ENCODE measurements around the gene KIF21B.

KIF21B gene

GRCh38 chr1:200980873-200981272, 42.6 kb downstream of the KIF21B start:
- no peak for TF ChIP-seq RAD21 (IDR thresholded peaks at IDR 0.05; ENCODE audit: low read depth)
- no peak for TF ChIP-seq USF1 (IDR thresholded peaks at IDR 0.05)
- no peak for TF ChIP-seq NFIC (IDR thresholded peaks at IDR 0.05)
- TF ChIP-seq FOXM1 (IDR thresholded peaks at IDR 0.05; ENCODE audit: borderline replicate concordance, low read depth) = no peak
- TF ChIP-seq TEAD4 (IDR thresholded peaks at IDR 0.05) = no peak
- no peak for TF ChIP-seq MAX (IDR thresholded peaks at IDR 0.05)
- no peak for TF ChIP-seq REST (IDR thresholded peaks at IDR 0.05; ENCODE audit: low read depth)
- TF ChIP-seq CEBPB (IDR thresholded peaks at IDR 0.05) = no peak

GRCh38 chr1:200980452-200980772, 43.1 kb downstream of the KIF21B start:
- TF ChIP-seq CREB1 (IDR thresholded peaks at IDR 0.05; ENCODE audit: low read depth) (no peak), MAX (IDR thresholded peaks at IDR 0.05) (no peak)

GRCh38 chr1:200979574-200980451, 43.7 kb downstream of the KIF21B start:
- TF ChIP-seq USF1 (IDR thresholded peaks at IDR 0.05) = 0 out of 2 replicates have a peak, but pooled peaks have one; percentile 1
- no peak for TF ChIP-seq TEAD4 (IDR thresholded peaks at IDR 0.05)
- no peak for TF ChIP-seq TAF1 (IDR thresholded peaks at IDR 0.05; ENCODE audit: low read depth)
- TF ChIP-seq RAD21 (IDR thresholded peaks at IDR 0.05; ENCODE audit: low read depth) = peak; percentile 87
- TF ChIP-seq FOXM1 (IDR thresholded peaks at IDR 0.05; ENCODE audit: borderline replicate concordance, low read depth) = no peak
- TF ChIP-seq ZBTB7A (IDR thresholded peaks at IDR 0.05; ENCODE audit: low read depth) = no peak
- TF ChIP-seq CREB1 (IDR thresholded peaks at IDR 0.05; ENCODE audit: low read depth) = no peak
- no peak for TF ChIP-seq REST (IDR thresholded peaks at IDR 0.05; ENCODE audit: low read depth)
- no peak for TF ChIP-seq EP300 (IDR thresholded peaks at IDR 0.05; ENCODE audit: borderline replicate concordance)
- no peak for TF ChIP-seq NFIC (IDR thresholded peaks at IDR 0.05)

GRCh38 chr1:200977071-200977754, 46.3 kb downstream of the KIF21B start:
- TF ChIP-seq MAX (IDR thresholded peaks at IDR 0.05) = no peak
- no peak for TF ChIP-seq ZBTB7A (IDR thresholded peaks at IDR 0.05; ENCODE audit: low read depth)

GRCh38 chr1:200976634-200977033, 46.9 kb downstream of the KIF21B start:
- no peak for TF ChIP-seq RAD21 (IDR thresholded peaks at IDR 0.05; ENCODE audit: low read depth)
- no peak for TF ChIP-seq USF1 (IDR thresholded peaks at IDR 0.05)
- no peak for TF ChIP-seq YY1 (IDR thresholded peaks at IDR 0.05; ENCODE audit: low read depth)
- TF ChIP-seq MAX (IDR thresholded peaks at IDR 0.05) = no peak
- TF ChIP-seq TAF1 (IDR thresholded peaks at IDR 0.05; ENCODE audit: low read depth) = no peak
- TF ChIP-seq CREB1 (IDR thresholded peaks at IDR 0.05; ENCODE audit: low read depth) = no peak
- TF ChIP-seq EP300 (IDR thresholded peaks at IDR 0.05; ENCODE audit: borderline replicate concordance) = no peak
- no peak for TF ChIP-seq EGR1 (IDR thresholded peaks at IDR 0.05)

GRCh38 chr1:200975458-200975857, 48.1 kb downstream of the KIF21B start:
- TF ChIP-seq USF1 (IDR thresholded peaks at IDR 0.05) (no peak), CREB1 (IDR thresholded peaks at IDR 0.05; ENCODE audit: low read depth) (no peak), REST (IDR thresholded peaks at IDR 0.05; ENCODE audit: low read depth) (no peak), CEBPB (IDR thresholded peaks at IDR 0.05) (no peak)
